Gastroesophageal sphincter (tissue), 3 donors: ENCODE measurements around the gene OR2T12.

ENCODE experiments used
- CTCF ChIP-seq, 4 experiments: fragments of 200-600 bp in 2 of 4; fragments of 450-650 bp in 2 of 4; sonication (generic) in 1 of 4; IDR thresholded peaks; one replicate each; pipeline ENCODE4 v1.5.1; 2017 to 2019; ENCODE audit warnings: antibody characterized with exemption in 4 of 4, mild to moderate bottlenecking in 2 of 4, moderate library complexity in 2 of 4
- POLR2AphosphoS5 ChIP-seq: sonication (generic); formaldehyde crosslinking; IDR thresholded peaks from one replicate; pipeline ENCODE4 v1.6.1; 2017; ENCODE audit warnings: antibody characterized with exemption

GRCh38 chr1:248348475-248348874 is 45.3 kb upstream of the OR2T12 start, which contains the start of gene OR14C36:
- TF ChIP-seq POLR2AphosphoS5 (no peak), CTCF (IDR thresholded peaks at IDR 0.05) (no peak)
